Measurements from ENCODE around the gene ALG11.
A peak's percentile ranks its signal among the peaks of the same experiment; 100 is the strongest.

The ALG11 gene

DNA sequence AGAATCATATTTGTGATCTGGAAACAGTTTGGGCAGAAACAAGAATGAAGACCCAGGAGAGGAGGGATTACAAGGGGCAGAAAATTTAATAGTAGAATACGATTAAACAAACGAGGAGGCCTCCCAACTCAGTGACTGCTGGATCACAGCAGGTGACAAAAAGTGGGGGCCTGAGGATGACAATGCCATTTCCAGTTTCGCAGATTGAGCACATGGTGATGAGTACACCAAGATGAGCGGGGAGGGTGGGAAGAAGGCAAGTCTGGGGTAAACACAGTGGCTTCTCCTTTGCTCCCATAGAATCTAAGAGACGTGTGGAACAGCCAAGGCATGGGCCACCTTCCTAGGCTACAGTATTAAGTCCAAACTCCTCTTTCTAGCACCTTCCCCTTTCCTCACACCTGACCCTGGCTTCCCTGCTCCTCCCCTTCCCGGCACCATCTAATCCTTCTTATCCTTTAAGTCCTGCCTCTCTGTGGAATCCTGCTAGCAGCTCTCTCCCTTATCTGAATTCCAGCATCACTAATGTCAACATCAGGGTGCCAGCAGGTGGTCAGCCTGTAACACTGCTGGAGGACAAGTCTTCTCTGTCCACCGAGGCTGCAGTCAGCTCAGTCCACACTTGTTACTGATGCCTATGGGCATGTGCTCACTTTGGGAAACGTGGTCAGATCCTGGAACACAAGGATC, 14.4 kb upstream of the ALG11 start:
- no peak for DNase-seq

DNA sequence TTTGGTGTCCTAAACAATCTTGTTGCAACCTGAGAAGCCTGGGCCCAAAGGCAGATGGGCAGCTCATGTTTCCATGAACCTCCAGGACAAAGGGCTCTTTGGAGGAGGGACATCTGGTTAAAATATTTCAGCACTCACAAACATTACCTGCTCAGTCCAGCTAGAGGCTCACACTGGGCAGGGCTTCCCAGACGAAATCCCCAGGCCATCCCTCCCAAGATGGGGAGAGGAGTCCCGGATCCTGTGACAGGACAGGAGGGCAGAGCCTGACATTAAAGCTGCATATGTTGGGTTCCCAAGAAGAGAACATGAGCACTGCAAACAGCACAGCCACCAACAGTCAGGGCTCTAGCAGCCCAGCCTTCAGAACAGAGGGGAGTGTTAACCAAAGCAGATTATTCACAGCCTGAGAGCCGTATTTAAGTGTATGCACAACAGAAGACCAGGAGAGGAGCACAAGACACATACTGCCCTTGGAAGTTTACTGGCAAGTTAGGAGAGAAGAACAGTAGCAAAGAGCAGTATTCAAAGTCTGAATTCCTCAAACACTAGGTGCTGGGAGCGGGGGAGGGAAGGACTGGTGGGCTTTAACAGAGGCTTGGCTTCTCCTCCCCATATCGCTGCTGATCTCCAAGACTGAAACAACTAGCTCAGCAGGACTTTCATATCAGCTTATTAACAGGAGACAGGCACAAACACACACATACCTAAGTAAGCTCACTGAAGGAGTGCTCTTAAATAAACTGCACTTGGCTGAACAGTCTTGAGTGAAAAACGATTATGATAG, 13.3 kb upstream of the ALG11 start:
- no peak for DNase-seq

DNA sequence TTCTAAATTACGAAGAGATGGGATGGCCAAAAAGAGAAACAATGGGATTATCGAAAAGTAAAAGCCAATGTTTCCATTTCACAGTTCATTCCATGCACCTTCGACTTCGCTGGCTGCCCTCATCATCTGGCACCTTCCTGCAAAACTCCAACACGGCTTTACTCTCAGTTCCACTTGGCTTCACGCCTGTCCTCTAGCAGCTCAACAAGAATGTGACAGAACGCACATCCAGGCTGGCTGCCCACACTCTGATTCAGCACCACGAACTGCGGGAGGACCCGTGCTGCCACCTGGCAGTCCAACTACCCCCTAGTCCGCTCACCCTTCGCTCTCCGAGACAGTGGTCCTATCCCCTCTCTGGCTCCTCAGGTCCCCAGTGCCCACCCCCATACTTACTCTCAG, 12.7 kb upstream of the ALG11 start:
- no peak for DNase-seq

DNA sequence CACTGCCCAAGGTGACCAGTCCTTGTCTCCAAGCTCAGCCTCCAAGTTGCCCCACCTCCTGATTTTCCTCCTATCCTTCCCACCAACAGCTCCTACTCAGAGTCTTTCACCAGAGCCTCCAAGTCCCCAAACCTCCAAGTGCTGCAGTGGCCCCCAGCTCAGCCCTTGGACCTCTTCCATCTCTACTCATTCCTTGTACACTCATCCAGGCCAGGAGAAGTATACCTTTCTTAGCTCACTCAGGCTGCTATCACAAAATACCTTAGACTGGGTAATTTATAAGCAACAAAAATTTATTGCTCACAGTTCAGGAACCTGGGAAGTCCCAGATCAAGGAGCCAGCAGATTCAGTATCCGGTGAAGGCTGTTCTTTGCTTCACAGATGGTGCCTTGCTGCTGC, 12.3 kb upstream of the ALG11 start:
- DNase-seq, result no peak

DNA sequence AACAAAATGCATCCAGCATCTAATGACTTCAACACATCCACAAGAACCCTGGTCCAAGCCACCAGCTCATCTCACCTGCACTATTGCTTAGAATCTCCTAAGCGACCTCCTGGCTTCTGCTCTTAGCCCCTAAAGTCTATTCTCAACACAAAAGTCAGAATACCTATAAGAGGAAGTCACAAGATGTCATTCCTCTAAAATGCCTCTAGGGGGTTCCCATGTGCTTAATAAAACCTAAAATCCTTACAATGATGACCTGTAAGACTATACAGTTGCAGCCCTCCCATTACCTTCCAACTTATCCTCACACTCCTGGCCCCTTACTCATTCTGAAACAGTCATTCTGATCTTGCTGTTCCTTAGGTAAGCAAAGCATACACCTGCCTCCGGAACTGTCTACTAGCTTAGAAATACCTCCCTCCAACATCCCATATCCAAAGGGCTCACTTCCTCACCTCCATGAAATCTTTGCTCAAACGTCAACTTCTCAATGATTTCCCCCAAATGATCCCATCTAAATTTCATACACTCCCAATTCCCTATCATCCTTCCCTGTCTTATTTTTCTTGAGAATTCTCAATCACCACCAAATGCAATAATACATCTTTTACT, 11.0 kb upstream of the ALG11 start:
- peak; percentile 5 to 33 for DNase-seq

DNA sequence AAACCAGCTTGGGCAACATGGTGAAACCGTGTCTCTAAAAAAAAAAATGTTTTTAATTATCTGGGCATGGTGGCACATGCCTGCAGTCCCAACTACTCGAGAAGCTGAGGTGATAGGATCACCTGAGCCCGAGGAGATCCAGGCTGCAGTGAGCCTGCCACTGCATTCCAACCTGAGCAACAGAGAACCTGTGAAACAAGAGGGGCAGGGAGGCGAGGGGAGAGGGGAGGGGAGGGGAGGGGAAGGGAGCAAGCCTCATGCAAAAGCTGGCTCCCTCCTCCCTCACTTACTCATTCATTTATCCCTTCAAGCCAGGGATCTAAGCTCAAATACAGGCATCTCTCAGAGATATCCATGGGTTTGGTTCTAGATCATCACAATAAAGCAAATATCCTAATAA, 9.8 kb upstream of the ALG11 start:
- no peak for DNase-seq

DNA sequence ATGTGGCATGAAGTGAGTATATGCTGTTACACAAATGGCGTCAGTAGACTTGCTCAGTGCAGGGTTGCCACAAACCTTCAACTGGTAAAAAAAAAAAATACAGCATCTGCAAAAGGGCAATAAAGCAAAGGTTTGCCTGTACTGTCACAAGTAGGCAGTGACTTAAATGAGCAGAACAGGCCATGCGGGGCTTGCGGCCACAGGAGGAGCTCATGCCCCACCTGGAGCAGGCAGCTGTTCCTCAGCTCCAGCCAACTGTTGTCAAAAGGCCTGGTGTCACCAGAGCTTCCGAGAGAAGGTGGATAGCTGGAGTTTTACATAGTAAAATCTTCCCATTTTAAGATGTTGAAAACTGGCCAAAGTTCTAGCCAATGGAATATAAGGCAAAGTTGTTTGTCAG, 8.7 kb upstream of the ALG11 start:
- peak in 1 of 2 experiments; percentile 6 for DNase-seq

DNA sequence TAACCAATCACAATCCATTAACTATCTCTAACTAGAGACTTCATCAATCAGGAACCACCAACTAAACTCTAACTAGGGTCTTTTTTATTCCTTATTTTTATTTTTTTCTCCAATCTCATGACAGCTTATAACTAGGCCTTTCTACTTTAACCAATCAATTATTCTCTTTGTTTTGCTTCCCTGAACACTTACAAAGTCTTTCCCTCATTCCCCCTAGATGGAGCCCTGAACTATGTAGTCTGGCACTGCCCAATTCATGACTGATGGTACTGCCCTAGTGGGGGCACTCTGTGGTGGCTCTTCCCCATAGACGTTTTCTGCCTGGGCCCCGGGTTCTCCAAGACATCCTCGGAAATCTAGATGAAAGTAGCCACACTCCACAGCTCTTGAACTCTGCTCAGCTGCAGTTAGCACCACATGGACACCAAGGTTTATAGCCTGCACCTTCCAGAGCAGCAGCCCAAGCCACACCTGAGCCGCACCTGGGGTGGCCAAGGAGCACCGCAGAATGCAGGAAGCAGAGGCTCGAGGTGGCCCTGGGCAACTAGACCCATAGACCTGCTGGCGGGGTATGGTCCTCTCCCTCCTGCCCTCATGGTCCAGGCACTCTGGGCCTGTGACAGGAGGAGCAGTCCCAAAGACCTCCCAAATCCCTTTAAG, 7.6 kb upstream of the ALG11 start:
- DNase-seq, result no peak

DNA sequence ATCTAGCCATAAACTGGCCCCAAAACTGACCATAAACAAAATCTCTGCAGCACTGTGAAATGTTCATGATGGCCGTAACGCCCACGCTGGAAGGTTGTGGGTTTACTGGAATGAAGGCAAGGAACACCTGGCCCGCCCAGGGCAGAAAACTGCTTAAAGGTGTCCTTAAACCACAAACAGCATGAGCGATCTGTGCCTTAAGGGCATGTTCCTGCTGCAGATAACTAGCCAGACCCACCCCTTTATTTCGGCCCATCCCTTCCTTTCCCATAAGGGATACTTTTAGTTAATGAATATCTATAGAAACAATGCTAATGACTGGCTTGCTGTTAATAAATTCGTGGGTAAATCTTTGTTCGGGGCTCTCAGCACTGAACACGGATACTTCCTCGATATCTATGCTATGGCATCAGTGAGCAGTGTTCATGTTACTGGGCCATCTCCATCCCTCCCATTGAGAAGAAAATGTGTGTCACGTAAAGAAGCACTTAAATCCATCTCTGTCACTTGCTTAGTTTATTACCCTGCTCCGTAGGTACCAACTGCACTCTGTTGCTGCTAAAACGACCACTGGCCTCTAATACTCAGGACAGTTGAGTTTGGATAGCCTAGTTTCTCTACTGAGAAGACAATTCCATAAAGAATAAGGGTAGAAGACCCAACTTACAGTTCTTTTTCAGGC, 6.2 kb upstream of the ALG11 start:
- DNase-seq, result no peak

DNA sequence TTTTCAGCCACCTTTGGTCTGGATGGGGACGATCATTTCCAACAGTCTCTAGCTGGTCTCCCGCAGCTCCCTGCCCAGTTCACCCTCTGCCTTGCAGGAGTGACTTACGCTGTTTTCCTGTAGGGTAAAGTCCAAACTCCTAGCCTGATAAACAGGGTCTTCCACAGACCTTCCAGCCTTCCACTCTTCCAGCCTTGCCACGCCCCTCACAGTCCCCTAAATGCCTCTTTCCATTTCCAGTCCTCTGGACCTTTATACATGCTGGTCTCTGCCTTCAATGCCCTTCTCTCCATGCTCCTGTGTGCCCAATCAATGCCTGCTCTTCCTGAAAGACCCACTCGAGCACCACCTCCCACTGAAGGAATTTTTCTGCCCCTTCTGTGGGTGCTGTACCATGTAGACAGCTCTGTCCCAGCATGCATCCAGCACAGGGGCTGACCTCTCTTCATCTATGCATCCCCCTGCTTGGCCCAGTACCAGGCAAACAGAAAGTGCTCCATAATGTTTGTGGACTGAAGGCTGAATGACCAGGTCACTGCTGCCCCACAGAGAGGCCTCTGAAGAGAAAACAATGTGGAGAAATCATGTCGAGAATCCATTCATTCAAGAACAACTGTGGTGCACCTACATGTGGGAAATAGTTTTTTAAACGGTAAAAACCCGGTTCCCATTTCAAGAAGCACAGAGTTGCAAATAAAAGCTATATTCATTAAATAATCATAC, 5.5 kb upstream of the ALG11 start:
- no peak for DNase-seq

DNA sequence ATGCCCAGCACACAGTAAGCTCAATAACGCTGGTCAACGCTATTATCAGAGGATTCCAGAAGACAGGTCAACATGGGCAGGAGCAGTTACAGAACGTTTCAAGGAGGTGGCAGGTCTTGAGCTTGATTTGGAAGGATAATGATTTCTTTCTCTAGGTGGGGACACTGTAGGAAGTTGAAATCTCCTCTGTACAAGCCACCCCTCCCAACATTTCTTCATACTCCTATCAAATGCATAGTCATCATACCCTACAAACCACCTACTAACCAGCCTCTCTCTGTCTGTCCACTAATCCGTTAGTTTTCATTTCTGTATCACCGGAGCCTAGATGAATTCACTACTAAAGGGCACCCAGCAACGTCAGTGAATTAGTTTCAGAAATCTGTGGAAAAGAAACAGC, 2.3 kb upstream of the ALG11 start:
- no peak for DNase-seq

DNA sequence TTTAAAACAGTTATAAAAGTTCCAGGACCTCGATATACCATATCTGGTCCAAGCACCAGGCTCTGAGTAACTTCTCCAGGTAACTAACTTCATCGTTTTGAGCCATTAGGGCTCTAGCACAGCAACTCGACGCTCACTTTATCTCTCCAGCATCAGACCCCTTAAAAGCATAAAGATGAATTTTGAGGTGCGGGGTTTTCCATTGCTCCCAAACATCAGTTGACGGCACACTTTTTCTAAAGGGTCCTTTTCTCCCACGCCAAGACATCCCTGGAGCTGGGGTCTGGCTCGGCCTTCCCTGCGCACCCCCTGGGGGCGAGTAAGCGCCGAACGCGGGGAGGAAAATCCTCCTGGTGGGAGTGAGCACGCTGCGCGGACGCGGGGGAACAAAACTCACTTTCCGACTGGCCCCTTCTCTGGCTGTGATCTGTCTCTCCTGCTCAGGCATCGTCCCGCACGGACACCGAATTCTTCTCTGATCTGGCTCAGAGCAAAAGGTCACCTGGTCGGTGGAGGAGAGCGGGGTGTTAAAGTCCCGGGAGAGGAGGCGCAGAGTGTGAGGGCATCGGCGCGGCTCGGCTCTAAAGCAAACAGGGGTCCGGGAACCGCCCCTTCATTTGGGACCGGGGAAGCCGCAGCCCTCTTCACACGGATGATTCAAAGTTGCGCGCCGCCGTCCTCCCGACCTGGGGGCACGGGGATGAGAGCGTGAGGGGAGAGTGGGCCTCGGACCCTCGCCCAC, 1.1 kb upstream of the ALG11 start, which contains the start of gene ATP7B:
TSS of gene ATP7B (minus strand) at position 561 of the 742 bp plus-strand sequence. CDS start at position 448, 113 bp downstream.
- no peak for DNase-seq

DNA sequence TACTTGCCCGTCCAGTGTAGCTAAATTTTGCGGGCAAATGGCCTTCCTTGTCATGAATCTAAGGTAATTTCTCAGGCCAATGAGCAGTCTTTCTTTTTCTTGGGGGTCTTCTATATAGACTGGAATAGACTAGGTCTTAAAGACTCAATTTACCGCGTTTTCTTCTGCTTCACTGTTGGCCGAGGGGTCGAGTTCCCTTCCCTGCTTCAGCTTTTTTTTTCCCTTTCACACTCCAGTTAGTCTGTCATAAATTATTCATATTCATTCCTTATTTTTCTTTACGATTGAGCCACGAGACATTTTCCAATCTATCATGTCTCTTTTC, 276 bp downstream of the ALG11 start:
- no peak for DNase-seq

DNA sequence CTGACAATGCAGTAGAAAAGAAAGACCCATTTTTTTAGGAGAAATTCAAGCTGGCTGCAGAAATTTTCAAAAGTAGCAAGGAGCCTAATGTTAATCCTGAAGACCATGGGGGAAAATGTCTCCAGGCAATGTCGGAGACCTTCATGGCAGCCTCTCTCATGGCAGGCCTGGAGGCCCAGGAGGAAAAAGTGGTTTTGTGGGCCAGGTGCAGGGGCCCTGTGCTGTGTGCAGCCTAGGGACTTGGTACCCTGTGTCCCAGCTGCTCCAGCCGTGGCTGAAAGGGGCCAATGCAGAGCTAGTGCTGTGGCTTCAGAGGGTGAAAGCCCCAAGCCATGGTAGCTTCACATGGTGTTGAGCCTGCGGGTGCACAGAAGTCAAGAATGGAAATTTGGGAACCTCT, 4.1 kb downstream of the ALG11 start:
- DNase-seq, result no peak

DNA sequence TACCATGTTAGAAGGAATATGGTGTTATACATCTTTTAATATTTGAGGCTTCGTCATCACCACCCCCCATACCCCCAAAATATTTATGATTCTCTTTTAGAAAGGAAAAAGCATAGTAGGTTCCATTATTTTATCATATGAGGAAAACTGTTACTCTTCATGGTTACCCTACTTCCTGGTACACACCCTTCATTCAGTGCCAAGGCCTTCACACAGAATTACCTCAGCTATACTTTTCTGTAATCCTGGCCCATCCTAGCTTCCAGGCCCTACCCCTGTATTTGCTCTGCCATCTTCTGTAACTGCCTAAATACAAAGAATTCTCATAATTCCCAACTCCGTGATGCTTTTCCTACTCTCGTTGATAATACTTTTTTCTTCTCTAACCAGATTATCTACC, 8.0 kb downstream of the ALG11 start:
- DNase-seq, result no peak

DNA sequence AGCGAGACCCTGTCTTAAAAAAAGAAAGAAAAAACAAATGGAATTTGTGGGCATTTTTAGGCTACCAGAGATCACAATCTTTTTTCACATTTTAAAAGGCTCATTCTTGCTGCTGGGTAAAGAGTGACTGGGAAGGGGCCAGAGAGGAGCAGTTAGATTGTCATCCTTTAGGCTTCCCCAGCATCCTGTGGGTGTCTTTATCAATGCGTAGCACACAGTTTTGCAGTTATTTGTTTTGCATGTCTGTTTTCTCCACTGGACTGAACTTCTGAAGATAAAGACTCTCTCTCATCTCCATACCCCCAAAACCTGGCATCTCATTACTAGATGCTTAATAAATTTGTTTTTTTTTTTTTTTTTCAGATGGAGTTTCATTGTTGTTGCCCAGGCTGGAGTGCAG, 10.2 kb downstream of the ALG11 start:
- no peak for DNase-seq

DNA sequence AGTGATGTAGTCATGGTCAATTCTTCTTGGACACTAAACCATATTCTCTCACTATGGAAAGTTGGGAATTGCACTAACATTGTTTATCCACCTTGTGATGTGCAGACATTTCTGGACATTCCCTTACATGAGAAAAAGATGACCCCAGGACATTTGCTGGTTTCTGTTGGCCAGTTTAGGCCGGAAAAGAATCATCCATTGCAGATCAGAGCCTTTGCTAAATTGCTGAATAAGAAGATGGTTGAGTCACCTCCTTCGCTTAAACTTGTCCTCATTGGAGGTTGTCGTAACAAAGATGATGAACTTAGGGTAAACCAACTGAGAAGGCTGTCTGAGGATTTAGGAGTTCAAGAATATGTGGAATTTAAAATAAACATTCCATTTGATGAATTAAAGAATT, 12.3 kb downstream of the ALG11 start, which contains the start of gene UTP14C:
TSS of gene UTP14C (plus strand) at position 211 of the 400 bp plus-strand sequence. CDS start 4,114 bp downstream, outside the sequence.
- no peak for DNase-seq

DNA sequence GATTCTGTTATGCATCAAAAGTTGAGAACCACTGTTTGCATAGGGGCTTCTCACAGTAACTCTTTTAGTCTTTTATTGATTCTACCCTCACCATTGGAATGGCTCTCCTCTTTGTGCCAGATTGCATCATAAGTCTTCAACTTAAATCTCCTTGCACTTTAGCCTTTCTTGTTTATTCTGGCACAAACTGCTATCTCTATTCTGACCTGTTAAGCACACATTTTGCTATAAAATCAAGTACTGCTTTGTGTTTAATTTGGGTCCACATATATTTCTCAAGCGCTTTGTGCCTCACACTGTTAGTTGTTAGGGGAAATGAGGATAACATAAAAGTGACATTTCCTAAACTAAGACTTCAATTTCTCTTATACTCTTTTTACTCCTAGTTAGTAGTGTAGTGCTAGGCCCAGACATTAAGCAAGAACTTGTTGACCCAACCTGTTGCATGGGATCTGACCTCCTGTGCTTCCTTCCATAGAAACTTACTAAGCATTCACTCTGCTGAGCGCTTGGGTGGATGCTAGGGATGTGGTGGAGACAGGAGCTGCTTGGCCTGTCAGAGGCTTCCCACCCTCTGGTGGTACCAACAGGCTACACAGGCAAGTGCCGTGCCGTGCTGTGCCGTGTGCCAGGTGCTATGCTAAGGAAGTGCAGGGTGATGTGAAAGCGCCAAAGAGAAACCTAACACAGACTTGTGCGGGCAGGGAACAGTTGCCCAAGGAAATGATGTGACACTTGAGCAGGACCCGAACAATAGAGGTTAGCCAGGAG, 13.5 kb downstream of the ALG11 start:
- DNase-seq, result no peak

DNA sequence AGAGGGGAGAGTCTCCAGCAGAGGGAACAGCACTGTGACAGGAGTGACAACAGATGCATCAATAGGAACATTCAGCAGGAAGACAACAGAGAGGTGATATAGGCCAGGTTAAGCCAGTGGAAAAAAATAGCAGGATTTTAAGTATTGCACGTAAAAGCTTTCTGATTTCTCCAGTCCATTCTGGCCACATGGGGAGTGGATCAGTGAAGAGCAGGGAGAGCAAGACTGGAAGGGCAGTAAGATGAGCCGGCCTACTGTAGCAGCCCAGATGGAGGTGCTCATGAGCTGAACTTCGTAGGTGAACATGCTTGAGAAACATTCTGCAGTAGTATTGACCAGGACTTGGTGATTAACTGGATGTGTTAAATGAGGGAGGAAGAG, 14.0 kb downstream of the ALG11 start:
- no peak for DNase-seq

DNA sequence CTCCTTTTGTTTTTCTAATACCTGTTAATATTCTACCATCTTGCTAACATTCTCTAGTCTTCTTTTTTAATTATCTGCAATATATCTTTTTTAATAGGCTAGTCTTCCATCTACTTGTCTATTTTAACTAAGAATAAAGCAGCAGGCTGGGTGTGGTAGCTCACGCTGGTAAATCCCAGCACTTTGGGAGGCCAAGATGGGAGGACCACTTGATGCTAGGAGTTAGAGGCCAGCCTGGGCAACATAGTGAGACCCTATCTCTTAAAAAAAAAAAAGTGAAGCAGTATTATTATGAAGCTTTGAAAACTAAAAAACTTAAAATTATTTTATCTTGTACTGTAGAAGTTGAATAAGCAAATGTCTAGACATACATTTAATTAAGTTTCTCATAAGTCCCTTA, 15.6 kb downstream of the ALG11 start:
- no peak for DNase-seq

DNA sequence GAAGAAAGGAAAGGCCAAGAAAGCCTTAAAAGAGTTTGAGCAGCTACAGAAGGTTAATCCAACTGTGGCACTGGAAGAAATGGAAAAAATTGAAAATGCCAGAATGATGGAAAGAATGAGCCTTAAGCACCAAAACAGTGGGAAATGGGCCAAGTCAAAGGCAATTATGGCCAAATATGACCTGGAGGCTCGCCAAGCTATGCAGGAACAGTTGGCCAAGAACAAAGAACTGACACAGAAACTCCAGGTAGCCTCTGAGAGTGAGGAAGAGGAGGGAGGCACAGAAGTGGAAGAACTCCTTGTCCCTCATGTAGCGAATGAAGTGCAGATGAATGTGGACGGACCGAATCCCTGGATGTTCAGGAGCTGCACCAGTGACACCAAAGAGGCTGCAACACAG, 17.4 kb downstream of the ALG11 start:
- DNase-seq, result no peak

All from NCI-H2081 (cell line).